Skin epidermis (tissue), 12 donors: ENCODE measurements around the gene CAMK4.
A peak's percentile ranks its signal among the peaks of the same experiment; 100 is the strongest.

ENCODE experiments used
- H3K27ac ChIP-seq, 21 experiments: fragments of 200-600 bp; sonication (generic) in 11 of 21; one replicate each; pipeline ENCODE4 v1.5.0; 2020; ENCODE audit warnings: mild to moderate bottlenecking in 3 of 21, inconsistent platforms in 2 of 21, moderate library complexity in 2 of 21
- H3K4me3 ChIP-seq, 7 experiments: fragments of 200-600 bp; sonication (generic) in 2 of 7; one replicate each; pipeline ENCODE4 v1.5.0; 2020; ENCODE audit warnings: inconsistent platforms in 2 of 7, mild to moderate bottlenecking in 2 of 7, moderate library complexity in 1 of 7

The CAMK4 gene

DNA sequence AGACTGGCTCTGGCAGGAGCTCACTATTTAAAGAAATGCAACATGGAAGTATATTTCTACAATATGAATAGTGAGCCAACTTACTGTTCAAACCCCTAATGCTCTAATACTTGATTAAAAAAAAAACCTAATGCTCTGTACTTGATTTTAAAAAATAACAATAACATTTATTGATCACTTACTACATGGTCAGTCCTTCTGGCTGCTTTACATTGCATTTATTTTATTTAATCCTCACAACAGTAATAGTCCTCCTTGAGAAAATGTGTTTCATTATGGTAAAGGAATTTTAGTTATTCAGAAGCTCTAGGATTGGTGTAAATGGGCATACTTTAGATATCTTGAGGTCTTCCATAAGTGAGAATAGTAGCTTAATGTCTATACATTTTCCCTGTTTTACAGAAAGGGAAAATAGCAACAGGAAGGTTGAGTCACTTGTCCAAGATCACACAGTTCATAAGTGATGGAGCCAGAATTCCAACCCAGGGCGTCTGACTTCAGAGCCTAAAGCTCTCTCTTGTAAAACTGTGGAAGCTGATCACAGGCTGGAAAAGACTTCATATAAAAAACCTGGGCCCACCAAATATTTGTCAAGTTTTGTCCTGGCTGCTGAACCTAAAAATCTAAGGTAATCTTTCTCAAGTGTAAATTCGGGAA, 287.1 kb downstream of the CAMK4 start:
- peak overlapping the region; percentile 53 to 89 (median 82) for H3K4me3 ChIP-seq
- H3K27ac ChIP-seq = peak overlapping the region in 10 of 21 experiments; percentile 63 to 90 (median 79)

GRCh38 chr5:111511831-111512374, 287.7 kb downstream of the CAMK4 start:
- H3K27ac ChIP-seq = peak overlapping the region; percentile 54 to 90 (median 76)
- H3K4me3 ChIP-seq = peak overlapping the region; percentile 53 to 89 (median 82)

GRCh38 chr5:111512375-111513130, 288.4 kb downstream of the CAMK4 start, which contains the start of gene STARD4:
STARD4 (minus strand) TSS chr5:111512535; CDS start chr5:111507433, 5,102 bp downstream.
- H3K4me3 ChIP-seq = peak within 1 kb of the TSS; percentile 53 to 89 (median 82)
- peak within 1 kb of the TSS; percentile 54 to 90 (median 76) for H3K27ac ChIP-seq

DNA sequence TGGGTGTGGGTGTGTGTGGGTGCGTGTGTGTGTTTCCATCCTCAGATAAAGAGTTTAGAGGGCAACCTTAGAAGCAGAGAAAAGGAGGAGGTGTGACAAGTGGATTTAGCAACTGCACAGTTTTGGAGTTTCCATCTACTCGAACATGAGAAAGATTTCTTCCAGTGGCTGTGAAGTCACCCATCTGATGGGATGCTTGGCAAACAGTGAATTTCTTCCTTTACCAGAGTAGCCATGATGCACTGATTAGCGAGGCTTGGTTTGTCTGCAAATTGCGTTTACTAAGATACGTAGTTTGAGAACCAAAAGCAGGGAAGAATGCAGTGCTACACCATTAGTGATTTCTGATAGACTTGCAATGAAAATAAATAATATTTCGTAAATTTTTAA, 288.9 kb downstream of the CAMK4 start:
- Histone ChIP-seq H3K27ac (peak overlapping the region in 18 of 21 experiments; percentile 3 to 90 (median 76)), H3K4me3 (peak overlapping the region; percentile 53 to 89 (median 82))

DNA sequence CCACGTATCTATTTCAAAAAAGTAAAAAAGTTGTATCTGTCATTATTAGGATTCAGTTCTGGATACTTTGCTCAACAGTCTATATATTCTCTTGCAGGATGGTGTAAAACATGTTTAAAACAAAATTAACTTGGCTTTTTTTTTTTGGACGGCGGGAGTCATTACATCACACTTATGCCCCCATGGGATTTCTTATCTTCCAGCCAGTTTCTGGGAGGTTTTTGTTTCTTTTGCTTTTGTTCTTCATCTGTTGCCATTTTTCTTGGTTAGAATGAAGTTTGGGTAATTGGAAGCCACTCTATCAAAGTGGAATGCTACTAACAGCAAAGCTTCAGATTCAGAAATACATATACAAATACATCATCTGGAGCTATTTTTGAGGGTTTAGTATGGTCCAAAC, 289.9 kb downstream of the CAMK4 start:
- no peak overlapping the region for H3K4me3 ChIP-seq
- H3K27ac ChIP-seq = no peak overlapping the region

DNA sequence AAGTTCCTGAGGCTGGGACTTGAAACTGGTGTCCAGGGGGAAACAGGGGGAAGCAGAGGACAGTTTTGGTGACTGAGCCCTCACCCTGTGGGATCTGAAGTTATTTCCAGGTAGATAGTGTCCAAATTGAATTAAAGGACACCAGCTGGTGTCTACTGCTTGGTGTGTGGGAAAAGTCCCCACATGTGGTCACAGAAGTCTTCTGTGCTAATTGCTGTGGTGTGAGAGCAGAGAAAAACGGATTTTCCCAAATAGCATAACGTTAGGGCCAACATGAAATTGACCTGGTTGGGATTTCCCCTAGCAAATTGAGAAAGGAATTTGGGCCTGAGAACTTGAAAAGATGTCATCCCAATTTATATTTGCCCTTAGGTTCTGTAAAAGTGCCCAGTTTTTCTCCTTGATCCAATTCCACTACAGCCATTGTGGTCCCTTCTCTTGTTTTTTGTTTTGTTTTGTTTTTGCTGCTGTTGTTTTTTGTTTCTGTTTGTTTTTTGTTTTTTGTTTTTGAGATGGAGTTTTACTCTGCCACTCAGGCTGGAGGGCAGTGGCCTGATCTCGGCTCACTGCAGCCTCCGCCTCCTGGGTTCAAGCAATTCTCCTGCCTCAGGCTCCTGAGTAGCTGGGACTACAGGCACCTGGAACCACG, 293.8 kb downstream of the CAMK4 start:
- H3K4me3 ChIP-seq = no peak overlapping the region
- H3K27ac ChIP-seq = no peak overlapping the region

- H3K4me3 ChIP-seq = no peak overlapping the region
Measured at GRCh38 chr5:111518777-111519176, 294.6 kb downstream of the CAMK4 start.

GRCh38 chr5:111520908-111521307, 296.7 kb downstream of the CAMK4 start:
- Histone ChIP-seq H3K27ac (no peak overlapping the region), H3K4me3 (no peak overlapping the region)

More at GRCh38 chr5:111518777-111519176, 294.6 kb downstream of the CAMK4 start:
- H3K27ac ChIP-seq = no peak overlapping the region

DNA sequence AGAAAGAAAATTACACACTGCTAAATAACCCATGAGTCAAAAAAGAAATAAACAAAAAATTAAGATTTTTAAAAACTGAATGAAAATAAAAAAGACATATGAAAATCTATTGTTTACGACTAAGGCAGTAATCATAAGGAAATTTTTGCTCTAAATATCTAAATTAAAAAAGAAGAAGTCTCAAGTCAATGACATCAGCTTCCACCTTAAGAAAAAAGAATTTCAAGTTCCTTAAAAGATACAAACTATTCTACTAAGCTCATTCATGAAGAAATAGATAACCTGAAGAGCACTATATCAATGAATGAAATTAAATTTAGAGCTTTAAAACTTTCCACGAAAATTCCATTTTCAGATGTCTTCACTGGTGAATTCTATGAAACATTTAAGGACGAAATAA, 303.9 kb downstream of the CAMK4 start:
- H3K27ac ChIP-seq = no peak overlapping the region
- no peak overlapping the region for H3K4me3 ChIP-seq

DNA sequence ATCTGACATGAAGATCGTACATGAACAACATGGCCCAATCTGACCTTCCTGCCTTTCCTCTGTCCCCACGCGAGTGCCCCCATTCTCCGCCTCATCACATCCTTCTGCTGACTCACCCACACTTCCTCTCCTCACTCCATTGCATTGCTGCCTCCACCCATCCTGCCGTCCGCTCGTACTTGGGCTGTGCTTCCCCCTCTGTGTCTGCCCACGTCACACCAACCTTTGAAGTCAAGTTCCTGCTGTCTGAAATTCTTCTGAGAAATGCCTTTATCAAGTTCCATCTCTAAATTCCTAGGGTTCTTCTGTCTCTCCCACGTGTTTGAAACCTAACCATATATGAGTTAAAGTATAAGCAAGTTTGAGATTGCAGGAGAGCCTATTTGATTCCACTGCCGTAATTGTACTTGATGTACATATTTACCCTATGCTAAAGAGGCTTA, 306.1 kb downstream of the CAMK4 start:
- H3K4me3 ChIP-seq = no peak overlapping the region
- H3K27ac ChIP-seq = peak overlapping the region in 7 of 21 experiments; percentile 2 to 51 (median 24)

DNA sequence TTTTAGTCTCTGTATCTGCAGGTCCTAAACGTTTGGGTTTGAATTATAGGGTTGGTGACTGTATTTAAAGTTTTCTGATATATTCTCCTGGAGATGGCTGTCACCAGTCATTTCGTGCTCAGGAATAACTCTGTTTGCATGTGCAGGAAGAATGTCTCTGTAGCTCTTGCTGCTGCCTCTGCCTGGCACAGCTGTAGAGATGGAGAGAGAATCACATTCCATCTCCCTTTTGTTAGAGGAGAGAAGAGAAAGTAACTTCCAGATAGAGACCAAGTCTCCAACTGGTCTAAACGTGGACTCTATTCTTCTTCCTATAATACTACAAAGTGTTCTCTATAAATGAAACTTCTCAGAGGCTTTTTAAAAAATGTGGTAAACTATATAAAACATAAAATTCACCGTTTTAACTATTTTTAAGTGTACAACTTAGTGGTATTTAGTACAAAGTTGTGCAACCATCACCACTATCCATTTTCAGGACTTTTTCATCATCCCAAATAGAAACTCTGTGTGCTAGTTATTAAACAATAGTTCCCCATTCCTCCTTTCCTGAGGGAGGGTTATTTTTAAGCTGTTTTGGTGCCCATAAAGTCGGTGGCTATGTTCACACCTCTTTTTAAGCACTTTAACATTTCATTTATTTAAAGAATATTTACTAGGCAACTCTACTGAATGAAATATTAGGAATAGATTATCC, 308.9 kb downstream of the CAMK4 start:
- no peak overlapping the region for H3K27ac ChIP-seq
- H3K4me3 ChIP-seq = no peak overlapping the region

- no peak overlapping the region for H3K4me3 ChIP-seq
- H3K27ac ChIP-seq = no peak overlapping the region
Measured at GRCh38 chr5:111535879-111536549, 311.8 kb downstream of the CAMK4 start.

DNA sequence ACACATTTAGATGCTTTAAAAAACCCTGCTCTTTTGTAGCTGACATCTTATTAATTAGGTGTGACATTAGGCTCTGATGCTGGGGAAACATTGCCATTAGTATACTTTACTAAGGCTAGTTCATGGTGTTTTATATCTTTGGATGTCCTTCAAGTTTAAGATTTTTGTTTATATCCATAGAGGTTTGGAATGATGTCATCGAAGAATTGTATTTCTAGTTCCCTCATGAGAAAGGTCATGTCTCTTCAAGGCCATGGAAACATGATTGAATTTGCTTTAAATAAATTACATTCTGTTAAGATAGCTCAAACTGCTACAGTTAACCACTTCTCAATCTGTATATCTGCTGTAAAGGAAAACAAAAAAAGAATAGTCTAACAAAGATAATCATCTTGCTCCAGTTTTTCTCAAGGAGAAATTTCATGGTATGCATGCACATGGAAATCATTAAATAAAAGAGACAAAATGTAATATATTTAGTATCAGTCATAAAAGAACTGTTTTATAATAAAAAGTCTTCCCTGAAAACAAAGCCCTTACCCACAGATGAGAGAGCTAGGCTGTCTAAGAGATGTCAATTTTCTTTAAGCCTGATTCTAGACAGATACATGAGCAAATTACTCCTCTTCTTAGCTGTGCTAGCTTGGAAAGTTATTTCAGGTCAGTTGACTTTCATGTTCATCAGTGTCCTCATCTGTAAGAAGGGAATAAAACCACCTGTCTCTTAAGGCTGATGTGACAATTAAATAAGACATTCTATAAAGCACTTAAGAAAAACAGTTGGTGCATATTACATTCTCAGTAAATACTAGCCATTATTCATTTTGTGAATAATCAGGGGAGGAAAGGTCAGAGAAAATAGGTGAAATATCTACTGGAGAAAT, 313.2 kb downstream of the CAMK4 start:
- Histone ChIP-seq H3K4me3 (no peak overlapping the region), H3K27ac (no peak overlapping the region)
